HG03571 (cell line): ENCODE measurements around the gene MAZ.
"Not testable (repeated sequence)": the region's sequence is repeated elsewhere in the genome, so short reads cannot be mapped to it uniquely, and the experiment has no call there.

Source experiments
- ATAC-seq: cut with Tn5 transposase; IDR thresholded peaks from one replicate; pipeline ENCODE4 v1.9.1; 2021; ENCODE audit not compliant: unreplicated experiment

Gene MAZ

DNA sequence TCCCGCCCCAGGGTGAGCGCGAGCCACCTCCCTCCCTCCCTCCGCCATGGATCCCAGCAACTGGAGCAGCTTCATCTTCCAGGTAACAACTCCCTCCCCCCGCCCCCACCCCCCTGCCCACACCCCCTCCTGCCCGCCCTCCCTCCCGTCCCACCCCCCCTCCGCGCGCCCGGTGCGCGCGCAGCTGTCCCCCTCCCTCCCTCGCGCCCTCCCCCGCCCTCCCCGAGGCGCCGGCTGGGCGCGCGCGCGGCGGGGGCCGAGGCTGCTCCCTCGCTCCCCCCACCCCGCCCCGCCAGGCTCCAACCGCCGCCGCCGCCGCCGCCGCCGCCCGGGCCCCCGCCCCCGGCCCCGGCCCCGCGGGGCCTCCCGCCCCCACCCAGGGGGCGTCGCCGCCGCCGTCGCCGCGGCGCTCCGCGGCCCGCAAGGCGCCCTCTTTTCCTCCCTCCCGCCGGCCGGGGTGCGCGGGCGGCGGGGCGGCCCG is at the start of gene MAZ:
Gene MAZ, plus strand, starts transcription at position 431 of the 481 bp plus-strand sequence. CDS start 173 bp downstream, outside the sequence.
- ATAC-seq: no peak

DNA sequence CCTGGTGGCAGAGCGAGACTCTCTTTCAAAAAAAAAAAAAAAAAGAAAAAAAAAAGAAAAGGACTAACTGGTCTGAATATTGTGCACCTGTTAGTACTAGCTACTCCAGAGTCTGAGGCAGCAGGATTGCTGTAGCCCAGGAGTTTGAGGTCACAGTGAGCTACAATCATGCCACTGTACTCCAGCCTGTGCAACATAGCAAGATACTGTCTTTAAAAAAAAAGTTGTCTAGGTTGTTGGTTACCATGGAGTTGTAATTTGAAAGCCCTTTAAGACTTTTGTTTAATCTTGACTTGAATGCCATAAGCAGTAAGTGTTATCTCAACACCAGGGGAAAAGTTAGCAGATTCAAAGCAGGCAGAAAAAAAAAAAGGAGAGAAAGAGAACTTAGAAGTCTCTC is 49.7 kb upstream of the MAZ start:
- ATAC-seq: no peak

DNA sequence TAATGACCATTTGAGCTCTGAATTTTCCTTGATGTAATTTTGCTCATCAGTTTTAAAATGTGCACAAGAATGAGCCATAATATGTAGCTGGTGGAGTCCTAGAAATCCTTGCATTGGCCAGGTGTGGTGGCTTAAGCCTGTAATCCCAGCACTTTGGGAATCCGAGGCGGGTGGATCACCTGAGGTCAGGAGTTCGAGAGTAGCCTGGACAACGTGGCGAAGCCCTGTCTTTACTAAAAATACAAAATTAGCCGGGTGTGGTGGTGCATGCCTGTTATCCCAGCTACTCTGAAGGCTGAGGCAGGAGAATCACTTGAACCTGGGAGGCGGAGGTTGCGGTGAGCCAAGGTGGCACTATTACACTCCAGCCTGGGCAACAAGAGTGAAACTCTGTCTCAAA is 49.2 kb upstream of the MAZ start:
- not testable (repeated sequence) for ATAC-seq

DNA sequence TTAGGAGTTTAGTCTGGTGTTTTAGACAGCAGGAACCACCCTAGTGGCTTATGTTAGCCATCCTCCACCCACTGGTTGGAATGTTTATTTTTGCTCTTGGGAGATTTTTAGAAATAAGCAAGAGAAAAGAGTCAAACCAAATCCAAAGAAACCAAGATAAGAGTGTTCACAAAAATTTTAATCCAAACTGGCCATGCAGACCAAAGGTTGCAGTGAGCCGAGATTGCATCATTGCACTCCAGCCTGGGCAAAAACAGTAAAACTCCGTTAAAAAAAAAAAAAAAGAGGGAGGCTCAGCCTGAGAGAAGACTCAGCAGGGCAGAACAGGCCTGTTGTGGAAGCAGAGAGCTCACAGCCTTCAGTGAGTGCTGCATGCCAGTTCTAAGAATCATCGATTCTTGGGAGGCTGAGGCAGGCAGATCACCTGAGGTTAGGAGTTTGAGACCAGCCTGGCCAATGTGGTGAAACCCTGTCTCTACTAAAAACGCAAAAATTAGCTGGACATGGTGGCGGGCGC is 48.3 kb upstream of the MAZ start:
- no peak for ATAC-seq

DNA sequence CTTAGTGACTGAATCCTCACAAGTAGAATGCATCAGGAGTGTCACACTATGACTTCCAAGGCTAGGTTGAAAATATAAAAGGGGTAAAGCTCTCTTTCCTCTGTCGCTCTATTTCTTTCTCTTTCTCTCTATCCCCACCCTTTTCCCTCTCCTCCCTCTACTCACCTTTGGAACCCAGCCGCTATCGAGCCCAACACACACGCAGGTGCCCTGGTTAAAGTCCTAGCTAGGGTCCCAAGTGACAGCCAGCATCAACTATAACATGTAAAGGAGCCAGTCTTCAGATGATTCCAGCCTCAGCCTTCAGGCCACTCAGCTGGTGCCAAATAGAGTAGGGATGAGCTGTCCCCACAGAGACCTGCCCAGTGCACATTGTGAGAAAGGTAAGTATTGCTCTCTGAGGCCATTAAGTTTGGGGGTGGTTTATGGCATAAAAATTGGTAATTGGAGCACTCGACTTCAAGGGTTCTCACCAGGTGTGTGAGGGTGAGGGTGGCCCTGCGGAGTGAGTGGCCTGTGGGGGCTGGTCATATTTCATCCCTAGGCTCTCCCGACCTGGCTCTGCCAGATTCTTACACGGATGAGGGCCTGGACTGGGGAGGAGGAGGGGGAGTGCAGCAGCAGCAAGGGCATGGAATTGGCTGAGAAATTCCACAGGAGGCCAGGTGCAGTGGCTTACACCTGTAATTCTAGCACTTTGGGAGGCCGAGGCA is 45.6 kb upstream of the MAZ start:
- ATAC-seq: no peak

DNA sequence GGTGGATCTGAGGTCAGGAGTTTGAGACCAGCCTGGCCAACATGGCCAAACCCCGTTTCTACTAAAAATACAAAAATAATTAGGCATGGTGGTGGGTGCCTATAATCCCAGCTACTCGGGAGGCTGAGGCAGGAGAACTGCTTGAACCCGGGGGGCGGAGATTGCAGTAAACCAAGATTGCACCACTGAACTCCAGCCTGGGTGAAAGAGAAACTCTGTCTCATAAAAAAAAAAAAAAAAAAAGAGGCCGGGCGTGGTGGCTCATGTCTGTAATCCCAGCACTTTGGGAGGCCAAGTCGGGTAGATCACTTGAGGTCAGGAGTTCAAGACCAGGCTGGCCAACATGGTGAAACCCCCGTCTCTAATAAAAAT is 45.1 kb upstream of the MAZ start:
- ATAC-seq: not testable (repeated sequence)

DNA sequence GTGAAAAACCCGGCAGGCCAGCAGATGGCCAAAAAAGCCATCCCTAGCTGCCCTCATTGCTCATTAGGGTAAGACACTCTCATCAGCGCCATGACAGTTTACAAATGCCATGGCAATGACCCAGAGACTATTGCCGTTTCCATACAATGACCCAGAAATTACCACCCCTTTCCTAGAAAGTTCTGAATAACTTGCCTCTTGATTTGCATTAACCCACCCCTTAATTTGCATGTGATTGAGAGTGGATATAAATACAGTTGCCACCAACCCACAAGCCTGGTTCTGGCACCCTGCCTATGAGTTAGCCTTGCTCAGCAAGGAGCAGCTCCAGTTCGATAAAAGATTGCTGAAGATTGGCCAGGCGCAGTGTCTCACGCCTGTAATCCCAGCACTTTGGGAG is 44.4 kb upstream of the MAZ start:
- ATAC-seq: no peak

DNA sequence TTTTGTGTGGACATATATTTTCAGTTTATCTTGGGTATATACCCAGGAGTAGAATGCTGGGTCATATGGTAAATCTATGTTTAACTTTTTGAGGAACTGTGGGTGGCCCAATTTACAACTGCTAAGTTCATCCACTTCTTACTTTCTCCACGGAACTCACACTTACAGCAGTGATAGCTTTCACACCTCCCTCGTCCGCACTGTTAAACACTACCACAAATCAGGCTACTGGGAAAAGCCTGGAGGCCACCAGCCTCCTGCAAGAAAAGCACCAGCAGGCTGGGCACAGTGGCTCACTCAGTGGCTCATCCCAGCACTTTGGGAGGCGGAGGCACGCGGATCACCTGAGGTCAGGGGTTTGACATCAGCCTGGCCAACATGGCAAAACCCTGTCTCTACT is 43.0 kb upstream of the MAZ start:
- no peak for ATAC-seq

DNA sequence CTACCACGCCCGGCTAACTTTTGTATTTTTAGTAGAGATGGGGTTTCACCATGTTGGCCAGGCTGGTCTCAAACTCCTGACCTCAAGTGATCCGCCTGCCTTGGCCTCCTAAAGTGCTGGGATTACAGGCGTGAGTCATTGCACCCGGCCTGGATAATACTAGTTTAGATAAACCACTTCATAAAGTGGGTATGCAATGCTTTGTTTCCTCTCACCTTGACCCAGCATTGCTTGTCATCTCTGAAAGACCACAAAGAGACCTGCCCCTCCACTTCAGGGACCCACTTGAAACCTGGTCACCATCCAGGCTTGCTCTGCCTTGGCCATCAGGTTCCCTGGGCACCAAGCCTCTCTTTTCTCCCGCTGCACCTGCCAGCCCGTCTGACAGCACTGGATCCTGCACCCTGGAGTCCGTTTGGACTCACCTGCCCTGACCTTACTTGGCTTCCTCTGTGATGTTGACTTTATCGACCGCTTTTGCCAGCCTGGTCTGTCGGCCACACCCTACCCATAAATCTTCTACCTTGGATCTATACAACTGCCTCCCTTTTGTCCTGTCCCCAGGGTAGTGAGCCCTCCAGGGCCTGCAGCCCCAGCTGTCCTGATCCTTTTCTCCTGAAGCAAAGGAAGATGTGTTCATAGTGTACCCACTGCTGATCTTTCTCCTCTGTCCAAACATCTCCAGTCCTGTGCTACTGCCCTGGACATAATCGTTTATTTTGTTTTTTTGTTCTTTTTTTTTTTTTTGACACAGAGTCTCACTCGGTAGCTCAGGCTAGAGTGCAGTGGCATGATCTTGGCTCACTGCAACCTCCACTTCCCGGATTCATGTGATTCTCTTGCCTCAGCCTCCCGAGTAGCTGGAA is 40.9 kb upstream of the MAZ start:
- no peak for ATAC-seq

DNA sequence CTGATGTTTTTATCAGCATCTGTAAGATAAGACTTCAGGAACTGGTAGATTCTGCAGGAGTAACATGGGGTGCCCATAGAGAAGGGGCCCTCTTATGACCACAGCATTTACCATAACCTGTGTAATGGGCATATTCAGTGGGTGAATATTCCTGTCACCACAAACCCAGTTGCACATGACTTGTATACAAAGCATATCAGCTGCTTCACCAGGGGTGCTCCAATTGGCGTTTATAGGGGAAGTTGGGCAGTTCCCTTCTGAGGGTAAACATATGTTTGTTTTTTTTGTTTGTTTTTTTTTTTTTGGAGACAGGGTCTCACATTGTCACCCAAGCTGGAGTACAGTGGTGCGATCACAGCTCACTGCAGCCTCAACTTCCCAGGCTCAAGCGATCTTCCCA is 39.8 kb upstream of the MAZ start:
- no peak for ATAC-seq

DNA sequence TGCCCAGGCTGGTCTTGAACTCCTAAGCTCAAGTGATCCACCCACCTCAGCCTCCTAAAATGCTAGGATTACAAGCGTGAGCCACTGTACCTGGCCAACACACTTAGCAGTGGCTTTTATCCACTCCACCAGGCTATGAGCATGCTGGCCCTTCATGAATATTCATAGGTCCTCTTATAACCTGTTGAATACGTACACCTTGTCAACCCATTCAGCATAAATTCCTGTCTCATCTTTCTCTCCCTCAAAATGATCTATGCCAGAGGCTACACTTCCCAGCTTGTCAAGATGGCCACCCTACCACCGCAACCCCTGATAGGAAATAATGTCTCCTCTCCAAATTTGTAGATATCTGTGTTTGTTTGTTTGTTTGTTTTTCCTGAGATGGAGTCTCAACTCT is 39.3 kb upstream of the MAZ start:
- no peak for ATAC-seq

DNA sequence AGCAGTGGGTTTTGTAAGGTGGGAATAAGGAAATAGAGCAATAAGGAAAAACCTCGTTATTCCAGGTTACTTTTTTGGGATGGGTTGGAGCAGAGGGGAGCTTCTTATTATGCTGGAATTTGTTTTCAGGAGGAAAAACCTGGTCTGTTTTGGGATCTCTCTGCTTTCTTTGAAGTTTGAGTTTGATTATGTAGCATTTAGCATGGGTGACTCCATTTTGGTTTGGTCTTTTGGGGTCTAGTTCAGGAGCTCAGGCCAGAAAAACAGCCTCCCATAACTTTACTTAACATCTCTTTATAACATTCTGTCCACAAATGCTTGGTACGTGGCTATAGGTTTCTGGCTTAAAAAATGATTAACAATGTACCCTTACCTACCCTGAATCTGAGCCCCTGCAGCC is 36.8 kb upstream of the MAZ start:
- ATAC-seq: no peak

DNA sequence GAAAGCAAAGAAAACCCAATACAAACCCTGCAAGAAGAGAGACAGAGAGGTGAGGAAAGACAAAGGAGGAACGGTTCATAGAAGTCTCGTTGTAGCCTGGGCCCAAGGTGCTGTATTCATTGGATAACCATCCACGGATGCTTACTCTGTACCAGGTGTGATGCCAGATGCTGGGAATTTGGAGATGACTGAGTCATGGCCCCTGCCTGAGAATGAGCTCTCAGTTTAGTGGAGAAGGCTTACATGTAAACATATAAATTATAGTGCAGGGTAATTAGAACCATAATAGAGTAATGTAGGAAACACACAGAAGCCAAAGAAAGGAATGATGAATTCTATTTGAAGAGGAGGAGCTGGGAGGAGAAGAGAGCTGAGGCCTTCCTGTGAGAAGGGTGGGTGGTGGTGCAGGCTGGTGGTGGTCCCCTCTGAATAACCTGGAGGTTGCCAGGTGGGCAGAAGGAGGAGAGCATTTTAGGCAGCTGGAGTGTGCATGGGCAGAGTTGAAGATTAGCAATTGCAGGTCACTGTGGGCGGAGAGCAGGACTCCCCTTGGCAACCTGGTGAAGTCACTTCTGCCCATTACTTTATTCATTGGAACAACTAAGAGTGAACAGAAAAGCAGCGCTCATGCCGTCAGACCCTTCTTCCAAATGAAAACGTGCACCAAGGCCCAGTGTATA is 35.9 kb upstream of the MAZ start:
- no peak for ATAC-seq

DNA sequence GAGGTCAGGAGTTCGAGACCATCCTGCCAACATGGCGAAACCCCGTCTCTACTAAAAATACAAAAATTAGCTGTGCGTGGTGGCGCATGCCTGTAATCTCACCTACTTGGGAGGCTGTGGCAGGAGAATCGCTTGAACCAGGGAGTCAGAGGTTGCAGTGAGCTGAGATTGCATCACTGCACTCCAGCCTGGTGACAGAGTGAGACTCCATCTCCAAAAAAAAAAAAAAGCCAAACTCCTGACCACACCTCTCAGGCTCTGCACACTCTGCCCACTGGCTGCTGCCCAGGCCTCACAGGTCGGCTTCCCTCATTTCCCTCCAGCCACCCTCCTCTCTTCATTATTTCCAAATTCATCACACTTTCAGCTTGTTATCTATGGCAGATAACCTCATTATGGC is 34.0 kb upstream of the MAZ start:
- not testable (repeated sequence) for ATAC-seq

DNA sequence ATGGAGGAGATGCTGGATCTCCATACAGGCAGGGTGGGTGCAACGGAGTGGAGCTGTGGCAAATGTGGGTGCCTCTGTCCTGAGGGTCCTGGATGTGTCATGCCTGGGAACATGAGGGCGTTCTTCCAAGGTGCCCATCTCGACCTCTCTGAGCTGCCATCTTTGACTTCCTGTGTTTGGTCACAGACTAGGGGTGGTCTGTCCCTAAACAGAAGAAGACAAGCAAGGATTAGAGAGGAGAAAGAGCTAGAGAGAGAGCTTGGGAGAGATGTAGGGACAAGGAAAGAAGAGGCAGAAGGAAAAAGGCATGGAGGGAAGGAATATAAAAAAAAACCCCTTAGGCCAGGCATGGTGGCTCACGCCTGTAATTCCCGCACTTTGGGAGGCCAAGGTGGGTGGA is 31.6 kb upstream of the MAZ start:
- ATAC-seq: no peak

DNA sequence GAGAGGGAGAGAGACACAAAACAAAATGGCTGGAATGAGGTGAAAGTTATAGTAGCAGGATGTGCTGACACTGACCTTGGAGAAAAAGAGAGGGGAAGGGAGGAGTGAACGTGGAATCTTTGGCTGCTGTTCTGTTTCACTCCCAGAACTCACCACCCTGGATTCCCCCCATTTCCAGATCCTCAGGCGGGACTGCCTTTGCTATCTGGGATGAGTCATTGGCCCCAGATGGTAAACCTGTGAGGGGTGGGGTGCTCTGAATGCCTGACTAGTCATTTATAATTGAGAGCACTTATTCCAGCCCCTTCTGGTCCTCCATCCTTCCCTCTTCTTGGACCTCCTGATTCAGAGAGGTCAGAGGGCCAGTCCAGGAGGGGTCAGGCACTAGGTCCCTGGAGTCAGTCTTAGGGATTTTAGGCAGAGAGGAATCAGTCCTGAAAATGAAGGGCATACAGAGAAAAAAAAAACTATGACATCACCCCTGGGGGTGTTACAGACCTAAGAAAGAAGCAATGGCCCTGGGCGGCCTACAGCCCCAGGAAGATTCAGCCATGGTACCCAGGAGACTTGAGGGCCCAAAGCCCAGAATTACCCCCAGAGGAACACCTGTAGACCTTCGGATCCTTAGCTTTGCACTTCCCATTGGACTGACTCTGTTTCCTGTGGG is 30.5 kb upstream of the MAZ start:
- no peak for ATAC-seq

DNA sequence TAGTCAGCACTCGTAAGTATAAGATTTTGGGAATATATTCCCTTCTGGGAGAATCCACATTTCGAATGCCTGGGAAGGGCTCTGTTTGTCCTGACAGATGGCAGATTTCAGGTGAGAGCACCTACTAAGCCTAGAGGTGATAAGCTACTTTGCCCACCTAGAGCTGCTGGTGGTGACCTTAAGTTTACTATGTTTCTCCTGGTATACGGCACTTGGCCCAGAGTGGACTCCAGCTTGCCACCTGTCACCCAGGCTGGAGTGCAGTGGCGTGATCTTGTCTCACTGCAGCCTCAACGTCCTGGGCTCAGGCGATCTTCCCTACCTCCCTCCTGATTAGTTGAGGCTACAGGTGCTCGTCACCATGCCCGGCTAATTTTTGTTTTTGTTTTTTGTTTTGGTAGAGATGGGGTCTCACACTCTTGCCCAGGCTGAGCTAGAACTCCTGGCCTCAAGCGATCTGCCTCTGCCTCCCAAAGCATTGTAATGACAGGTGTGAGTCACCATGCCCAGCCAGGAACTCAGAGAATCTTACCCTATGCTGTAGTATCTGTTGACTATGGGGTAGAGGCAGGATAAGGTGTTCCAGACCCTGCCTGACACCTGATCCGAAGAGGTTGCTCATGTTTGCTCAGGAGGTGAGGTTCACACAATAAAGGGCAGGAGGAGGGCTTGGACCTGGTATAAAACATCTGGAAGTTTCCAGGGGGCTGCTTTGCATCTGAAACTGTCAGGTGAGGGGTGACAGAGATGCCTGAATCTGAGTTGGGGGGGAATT is 28.6 kb upstream of the MAZ start, which contains the start of gene ZG16:
Gene ZG16, plus strand, starts transcription at position 681 of the 775 bp plus-strand sequence. CDS start 1,011 bp downstream, outside the sequence.
- ATAC-seq: no peak

DNA sequence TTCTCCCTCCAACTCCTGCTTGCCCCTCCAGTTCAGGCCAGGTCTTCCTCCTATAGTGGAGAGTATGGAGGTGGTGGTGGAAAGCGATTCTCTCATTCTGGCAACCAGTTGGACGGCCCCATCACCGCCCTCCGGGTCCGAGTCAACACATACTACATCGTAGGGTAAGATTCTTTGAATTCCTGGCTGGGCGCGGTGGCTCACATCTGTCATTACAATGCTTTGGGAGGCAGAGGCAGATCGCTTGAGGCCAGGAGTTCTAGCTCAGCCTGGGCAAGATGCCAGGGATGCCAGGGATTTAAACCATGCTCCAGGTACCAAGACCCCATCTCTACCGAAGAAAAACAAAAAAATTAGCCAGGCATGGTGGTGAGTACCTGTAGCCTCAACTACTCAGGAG is 26.9 kb upstream of the MAZ start:
- no peak for ATAC-seq

DNA sequence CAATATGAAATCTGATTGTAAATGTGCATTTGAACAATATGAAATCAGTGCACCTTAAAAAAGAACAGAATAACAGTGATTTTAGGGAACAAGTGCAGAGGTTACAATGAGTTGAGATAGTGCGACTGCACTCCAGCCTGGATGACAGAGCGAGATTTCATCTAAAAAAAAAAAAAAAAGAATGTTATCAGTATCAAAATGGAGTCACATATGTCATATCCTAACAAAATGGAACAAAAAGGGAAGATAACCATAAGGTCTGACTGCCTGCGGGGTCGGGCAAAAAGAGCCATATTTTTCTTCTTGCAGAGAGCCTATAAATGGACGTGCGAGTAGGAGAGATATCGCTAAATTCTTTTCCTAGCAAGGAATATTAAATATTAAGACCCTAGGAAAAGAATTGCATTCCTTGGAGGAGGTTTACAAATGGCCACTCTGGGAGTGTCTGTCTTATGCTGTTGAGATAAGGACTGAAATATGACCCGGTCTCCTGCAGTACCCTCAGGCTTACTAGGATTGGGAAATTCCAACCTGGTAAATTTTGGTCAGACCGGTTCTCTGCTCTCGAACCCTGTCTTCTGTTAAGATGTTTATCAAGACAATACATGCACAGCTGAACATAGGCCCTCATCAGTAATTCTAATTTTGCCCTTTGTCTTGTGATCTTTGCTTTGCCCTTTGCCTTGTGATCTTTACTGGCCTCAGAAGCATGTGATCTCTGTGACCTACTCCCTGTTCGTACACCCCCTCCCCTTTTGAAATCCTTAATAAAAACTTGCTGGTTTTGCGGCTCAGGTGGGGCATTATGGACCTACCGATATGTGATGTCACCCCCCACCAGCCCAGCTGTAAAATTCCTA is 23.0 kb upstream of the MAZ start:
- ATAC-seq: not testable (repeated sequence)
